ENCODE data around the gene NRDC.

DNA sequence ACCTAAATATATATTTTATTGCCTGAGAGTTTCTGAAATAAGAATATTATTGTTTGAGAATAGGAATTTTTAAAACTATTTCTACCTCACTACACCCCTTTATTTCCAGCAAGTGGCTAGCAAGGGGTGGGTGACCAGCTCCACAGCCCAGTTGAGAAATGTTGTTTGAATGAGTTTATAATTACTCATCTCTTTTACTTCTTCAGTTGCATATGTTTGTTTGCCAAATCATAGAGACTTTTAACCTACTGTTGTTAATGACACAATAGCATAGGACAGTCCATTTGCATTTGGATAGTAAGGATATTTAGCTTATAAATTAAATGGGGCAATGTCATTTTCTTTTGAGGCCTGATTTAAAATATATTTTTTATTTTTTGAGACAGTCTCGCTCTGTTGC lies 127.8 kb downstream of the NRDC start:
- TF ChIP-seq, protein P1, sequence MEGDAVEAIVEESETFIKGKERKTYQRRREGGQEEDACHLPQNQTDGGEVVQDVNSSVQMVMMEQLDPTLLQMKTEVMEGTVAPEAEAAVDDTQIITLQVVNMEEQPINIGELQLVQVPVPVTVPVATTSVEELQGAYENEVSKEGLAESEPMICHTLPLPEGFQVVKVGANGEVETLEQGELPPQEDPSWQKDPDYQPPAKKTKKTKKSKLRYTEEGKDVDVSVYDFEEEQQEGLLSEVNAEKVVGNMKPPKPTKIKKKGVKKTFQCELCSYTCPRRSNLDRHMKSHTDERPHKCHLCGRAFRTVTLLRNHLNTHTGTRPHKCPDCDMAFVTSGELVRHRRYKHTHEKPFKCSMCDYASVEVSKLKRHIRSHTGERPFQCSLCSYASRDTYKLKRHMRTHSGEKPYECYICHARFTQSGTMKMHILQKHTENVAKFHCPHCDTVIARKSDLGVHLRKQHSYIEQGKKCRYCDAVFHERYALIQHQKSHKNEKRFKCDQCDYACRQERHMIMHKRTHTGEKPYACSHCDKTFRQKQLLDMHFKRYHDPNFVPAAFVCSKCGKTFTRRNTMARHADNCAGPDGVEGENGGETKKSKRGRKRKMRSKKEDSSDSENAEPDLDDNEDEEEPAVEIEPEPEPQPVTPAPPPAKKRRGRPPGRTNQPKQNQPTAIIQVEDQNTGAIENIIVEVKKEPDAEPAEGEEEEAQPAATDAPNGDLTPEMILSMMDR (IDR thresholded peaks at IDR 0.05): no peak
- TF ChIP-seq CHD2 (IDR thresholded peaks at IDR 0.05; ENCODE audit: low read length, partially characterized antibody) (no peak), RFX5 (IDR thresholded peaks at IDR 0.05) (no peak), POLR2A (IDR thresholded peaks at IDR 0.05; ENCODE audit: low read length) (no peak), HDAC2 (IDR thresholded peaks at IDR 0.05) (no peak), RNF2 (IDR thresholded peaks at IDR 0.05; ENCODE audit: borderline replicate concordance, low read depth) (no peak), FOSL2 (IDR thresholded peaks at IDR 0.05) (no peak), FOSL2 (CRISPR knock-in tag; IDR thresholded peaks at IDR 0.05) (no peak), GATA3 (IDR thresholded peaks at IDR 0.05; ENCODE audit: borderline replicate concordance) (no peak), EP300 (IDR thresholded peaks at IDR 0.05) (no peak), JUNB (IDR thresholded peaks at IDR 0.05) (no peak), NFE2L2 (conservative IDR thresholded peaks at IDR 0.05; ENCODE audit: low read length) (no peak), RCOR1 (IDR thresholded peaks at IDR 0.05; ENCODE audit: low read depth, low read length) (no peak), SMC3 (IDR thresholded peaks at IDR 0.05) (no peak)
- TF ChIP-seq, protein P2, sequence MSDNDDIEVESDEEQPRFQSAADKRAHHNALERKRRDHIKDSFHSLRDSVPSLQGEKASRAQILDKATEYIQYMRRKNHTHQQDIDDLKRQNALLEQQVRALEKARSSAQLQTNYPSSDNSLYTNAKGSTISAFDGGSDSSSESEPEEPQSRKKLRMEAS (IDR thresholded peaks at IDR 0.05): no peak

Measured in A549 (cell line).